HG03025 (cell line): Measurements from ENCODE around the gene LPGAT1.
"Not testable (repeated sequence)": the region's sequence is repeated elsewhere in the genome, so short reads cannot be mapped to it uniquely, and the experiment has no call there.

ENCODE experiments used
- ATAC-seq: cut with Tn5 transposase; IDR thresholded peaks from one replicate; pipeline ENCODE4 v1.9.1; 2021; ENCODE audit warnings: mild to moderate bottlenecking, moderate library complexity; ENCODE audit not compliant: unreplicated experiment, low FRiP score

LPGAT1 gene, protein sequence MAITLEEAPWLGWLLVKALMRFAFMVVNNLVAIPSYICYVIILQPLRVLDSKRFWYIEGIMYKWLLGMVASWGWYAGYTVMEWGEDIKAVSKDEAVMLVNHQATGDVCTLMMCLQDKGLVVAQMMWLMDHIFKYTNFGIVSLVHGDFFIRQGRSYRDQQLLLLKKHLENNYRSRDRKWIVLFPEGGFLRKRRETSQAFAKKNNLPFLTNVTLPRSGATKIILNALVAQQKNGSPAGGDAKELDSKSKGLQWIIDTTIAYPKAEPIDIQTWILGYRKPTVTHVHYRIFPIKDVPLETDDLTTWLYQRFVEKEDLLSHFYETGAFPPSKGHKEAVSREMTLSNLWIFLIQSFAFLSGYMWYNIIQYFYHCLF

DNA sequence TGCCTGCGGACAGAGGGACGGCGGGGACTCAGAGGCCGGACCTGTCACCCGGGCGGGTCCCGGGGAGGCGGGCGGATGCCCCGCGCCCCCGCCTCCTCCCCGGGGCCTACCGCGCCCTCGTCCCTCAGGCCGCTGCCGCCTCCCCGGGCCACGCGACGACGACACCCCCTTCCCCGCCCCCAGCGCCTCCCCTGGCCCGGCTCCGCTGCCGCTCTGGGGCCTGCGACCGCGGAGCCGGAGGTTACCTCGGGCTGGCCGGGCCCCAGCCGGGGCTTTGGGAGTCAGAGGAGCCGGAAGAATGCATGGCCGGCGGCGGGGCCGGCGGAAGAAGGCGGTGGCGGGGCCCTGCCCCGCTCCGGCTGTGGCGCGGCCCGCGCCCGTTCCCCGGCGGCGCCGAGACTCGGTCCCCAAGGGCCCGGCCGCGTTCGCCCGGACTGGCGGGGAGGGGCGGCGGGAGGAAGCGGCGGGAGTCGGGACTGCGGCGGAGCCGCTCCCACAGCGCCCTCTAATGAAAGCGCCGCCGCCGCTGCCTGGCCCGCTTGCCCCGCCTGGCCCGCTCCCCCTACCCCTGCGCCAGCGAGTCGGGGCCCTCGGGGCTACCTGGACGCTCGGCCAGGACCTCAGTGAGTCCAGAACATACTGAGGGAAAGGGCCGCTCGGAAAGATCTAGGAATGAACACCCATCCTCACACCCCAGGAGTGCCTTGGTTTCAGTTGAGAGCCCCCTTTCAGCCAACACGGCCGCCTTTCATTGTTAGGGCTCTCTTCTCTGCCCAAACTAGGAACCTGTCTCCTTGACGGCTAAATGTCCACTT lies at the start of gene LPGAT1:
Gene LPGAT1, minus strand, starts transcription at position 436 of the 815 bp plus-strand sequence. CDS start 1,467 bp downstream, outside the sequence.
- ATAC-seq, result peak; percentile 58

DNA sequence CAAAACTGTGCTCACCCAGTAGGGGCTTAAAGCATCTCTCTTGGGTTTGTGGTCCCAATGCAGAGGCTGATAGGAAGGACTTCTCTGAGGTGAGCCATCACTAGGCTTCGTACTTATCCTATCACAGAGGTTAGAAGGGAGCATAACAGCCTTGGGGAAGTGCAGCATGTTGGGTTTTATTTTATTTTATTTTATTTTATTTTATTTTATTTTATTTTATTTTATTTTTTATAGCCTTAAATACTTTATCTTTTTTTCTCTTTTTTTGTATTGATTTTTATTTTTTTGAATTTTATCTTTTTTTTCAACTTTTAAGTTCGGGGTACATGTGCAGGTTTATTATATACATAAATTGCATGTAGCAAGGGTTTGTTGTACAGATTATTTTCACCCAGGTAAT lies 48.9 kb upstream of the LPGAT1 start:
- no peak for ATAC-seq

DNA sequence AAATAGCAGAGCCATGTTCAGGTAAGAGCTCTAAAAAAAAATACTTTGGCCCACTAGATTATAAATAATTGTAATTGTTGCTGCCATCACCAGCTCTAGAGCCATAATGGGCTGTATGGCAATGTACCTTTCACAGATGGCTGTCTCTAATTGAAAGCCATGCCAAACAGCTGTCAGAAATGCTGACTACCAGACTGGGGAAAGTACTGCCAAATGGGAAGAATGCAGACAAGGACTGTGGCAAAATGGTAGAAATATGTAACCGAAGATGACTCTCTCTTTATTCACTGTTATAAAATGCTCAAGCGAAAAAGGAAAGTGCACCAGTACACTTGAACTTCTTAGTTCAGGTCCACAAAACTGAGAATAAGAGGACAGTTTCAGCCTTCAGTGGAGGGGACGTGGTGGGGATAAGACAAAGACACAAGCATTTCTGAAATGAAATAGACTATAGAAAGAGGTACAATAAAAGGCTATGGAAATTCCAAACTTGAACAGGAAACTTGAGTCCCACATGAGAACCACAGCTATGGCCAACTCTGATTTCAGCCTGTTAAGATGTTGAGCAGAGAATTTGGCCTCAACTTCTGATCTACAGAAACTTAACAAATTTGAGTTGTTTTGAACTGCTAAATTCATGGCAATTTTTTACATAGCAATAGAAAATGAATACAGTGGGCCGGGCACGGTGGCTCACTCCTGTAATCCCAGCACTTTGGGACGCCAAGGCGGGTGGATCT lies 46.5 kb upstream of the LPGAT1 start:
- ATAC-seq, result no peak

DNA sequence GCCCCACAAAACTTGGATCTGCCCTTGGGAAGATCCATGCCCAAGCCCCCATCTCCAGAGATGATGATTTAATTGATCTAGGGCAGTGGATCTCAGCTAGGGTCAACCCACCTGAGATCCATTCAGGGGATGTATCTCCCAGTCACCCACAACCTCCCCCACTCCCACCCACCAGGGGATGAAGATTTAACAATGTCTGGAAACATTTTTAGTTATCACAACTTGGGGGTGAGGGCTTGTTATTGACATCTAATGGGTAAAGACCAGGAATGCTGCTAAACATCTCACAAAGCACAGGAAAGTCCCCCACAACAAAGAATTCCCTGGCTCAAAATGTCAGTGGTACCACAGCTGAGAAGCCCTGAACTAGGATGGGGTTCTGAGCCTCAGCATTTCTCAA lies 45.0 kb upstream of the LPGAT1 start:
- no peak for ATAC-seq

DNA sequence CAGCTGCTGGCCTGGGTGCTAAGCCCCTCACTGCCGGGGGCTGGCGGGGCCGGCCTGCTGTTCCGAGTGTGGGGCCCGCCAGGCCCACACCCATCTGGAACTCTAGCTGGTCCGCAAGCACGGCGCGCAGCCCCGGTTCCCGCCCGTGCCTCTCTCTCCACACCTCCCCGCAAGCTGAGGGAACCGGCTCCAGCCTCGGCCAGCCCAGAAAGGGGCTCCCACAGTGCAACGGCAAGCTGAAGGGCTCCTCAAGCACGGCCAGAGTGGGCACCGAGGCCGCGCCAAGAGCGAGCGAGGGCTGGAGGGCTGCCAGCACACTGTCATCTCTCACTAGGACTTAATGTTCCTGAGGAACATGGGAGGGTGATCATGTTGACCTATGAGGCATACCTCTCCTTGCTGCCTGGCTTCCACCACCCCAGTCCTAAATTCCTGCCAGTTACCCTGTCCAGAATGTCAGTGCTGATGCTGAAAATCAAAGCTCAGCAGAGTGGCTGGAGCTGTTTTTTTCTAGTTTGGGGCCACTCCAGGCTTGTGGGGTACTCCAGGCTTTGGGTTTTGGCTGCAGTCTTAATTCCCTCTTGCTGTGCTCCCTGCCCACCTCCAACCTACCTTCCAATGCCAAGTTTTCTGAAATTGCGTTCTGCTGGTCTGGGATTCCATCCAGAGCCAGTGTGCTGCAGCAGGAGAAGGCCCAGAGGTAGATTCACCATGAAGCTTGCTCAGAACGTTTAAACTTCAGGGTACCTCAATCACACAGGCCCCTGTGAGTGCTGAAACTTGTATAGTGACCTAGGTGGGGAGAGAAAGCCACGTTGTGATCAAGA lies 44.2 kb upstream of the LPGAT1 start:
- ATAC-seq, result no peak

DNA sequence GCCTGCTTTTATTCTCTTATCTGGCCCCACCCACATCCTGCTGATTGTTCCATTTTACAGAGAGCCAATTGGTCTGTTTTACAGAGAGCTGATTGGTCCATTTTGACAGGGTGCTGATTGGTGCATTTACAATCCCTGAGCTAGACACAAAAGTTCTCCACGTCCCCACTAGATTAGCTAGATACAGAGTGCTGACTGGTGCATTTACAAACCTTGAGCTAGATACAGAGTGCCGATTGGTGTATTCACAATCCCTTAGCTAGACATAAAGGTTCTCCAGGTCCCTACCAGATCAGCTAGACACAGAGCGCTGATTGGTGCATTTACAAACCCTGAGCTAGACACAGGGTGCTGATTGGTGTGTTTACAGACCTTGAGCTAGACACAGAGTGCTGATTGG lies 43.2 kb upstream of the LPGAT1 start:
- not testable (repeated sequence) for ATAC-seq

DNA sequence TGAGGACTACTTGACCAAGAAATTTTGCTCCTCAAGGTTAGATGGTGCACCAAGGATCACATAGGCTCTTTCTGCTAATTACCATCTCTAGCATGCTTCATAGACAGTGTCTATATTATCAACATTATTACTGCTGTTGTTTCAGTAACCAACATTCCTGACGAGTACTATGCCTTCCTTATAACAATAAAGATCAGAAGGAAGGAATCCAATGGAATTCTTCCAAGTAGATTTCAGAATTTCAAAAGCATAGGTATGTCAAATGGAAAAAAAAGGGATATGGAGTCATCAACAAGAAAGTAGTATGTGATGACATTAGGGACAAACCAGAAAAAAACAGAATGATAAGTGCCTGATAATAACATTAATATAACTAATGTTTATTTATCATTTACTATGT lies 39.6 kb upstream of the LPGAT1 start:
- no peak for ATAC-seq

DNA sequence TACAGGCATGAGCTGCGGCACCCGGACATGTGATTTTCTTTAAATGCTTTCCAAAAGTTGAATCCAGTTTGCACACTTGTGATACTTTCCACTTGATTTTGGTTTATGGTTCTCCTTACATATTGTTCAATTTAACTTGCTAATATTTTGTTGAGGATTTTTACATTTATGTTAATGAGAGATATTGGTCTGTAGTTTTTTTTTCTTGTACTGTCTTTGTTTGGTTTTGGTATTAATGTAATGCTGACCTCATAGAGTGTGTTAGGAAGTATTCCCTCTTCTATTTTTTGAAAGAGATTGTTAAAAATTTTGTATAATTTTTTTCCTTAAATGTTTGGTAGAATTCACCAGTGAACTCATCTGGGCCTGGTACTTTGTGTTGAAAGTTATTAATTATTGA lies 34.6 kb upstream of the LPGAT1 start:
- ATAC-seq, result no peak

DNA sequence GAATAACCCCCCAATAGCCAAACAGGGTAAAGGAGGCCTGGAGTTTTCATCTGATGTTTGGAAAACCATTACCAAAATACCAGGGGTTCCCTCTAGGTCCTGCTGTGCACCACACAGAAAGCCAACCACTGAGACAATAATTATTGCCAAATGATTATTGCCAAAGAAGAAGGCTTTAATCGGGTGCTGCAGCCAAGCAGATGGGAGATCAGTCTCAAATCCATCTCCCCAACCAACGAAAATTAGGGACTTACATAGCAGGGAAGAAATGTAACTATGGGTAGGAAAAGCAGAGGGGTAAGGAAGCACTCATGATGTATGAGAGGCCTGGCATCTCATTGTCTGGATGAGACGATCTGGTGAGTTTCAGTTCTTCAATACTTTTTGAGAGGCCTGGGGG lies 28.8 kb upstream of the LPGAT1 start:
- no peak for ATAC-seq

DNA sequence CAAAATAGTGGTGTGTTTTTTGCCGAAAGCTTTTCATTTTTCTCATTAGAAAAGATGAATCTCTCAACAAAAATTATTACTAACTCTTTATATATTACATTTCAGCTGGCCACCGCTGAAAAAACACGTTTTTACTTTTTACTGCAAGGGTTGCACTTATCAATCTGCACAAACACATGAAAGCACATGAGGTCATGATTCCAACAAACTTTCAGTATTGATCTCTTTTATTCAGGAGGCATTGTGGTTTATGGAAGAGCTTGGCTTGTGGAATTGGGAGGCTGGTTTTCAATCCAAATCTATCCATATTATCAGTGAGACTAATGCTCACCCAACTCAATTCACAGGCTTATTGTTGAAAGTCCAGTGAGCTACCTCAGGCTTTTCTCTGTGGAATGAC lies 20.6 kb upstream of the LPGAT1 start:
- ATAC-seq, result no peak

DNA sequence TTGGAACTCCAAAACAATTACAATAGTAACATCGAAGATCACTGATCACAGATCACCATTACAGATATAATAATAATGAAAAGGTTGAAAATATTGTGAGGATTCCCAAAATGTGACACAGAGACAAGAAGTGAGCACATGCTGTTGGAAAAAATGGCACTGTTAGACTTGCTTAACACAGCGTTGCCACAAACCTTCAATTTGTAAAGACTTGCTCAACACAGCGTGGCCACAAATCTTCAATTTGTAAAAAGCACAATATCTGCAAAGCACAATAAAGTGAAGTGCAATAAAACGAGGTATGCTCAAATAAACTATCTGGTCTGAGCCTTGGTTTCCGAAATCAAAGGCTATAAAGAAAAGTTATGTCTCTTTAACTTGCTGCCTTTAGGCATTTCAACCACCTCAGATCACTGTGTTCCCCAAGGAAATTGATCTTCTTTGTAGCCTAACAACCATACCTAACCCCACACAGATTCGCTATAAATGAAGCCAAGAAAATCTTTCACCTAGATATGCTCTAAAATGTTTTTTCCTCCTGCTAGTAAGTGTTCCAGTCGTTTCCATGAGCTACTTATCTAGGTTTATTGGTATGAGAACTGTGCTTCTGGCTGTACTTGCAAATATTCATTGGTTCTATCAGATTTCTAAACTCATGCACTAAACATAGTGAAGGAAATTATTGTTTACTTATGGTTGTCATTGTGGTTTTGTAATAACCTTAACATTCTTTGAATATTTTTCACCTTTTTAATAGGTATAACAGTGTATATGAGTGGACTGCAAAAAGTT lies 13.1 kb upstream of the LPGAT1 start:
- no peak for ATAC-seq

DNA sequence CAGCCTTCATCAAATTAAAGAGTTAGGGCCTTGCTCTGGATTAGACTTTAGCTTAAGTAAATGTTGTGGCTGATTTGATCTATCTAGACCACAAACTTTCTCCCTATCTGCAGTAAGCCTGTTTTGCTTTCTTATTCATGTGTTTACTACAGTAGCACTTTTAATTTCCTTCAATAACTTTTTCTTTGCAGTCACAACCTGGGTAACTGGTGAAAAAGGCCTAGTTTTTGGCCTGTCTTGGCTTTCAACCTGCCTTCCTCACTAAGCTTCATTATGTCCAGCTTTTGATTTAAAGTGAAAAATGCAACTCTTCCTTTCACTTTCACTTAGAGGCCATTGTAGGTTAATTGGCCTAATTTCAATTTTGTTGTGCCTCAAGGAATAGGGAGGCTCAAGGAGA lies 12.5 kb upstream of the LPGAT1 start:
- no peak for ATAC-seq

DNA sequence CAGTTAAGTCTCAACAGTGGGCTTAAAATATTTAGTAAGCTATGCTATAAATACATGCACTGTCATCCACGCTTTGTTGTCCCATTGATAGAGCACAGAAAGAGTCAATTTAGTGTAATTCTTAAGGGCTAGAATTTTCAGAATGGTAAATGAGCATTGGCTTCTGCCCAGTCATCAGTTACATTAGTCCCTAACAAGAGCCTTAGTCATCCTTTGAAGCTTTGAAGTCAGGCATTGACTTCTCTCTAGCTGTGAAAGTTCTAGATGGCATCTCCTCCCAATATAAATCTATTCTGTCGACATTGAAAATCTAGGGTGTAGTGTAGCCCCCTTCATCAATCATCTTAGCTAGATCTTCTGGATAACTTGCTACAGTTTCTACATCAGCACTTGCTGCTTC lies 12.0 kb upstream of the LPGAT1 start:
- ATAC-seq, result no peak

DNA sequence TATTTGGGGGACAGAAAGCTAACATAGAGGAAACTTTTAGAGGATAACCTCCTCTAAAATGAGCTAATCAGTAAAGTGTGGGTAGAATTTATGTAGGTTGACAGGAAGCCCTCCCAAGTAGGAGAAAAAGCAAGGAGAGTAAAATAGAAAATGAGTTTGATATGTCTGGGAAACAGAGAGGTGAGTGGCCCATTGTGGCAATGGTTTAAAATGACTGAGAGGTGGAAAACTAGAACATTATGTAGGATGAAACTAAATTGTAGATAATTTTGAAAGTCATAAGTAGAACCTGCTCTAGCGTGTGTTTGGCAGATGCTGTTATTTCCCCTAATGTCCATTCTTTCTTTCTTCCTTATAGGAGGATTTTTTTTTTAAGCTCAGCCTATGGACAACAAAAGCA lies 8.5 kb upstream of the LPGAT1 start:
- ATAC-seq, result no peak

DNA sequence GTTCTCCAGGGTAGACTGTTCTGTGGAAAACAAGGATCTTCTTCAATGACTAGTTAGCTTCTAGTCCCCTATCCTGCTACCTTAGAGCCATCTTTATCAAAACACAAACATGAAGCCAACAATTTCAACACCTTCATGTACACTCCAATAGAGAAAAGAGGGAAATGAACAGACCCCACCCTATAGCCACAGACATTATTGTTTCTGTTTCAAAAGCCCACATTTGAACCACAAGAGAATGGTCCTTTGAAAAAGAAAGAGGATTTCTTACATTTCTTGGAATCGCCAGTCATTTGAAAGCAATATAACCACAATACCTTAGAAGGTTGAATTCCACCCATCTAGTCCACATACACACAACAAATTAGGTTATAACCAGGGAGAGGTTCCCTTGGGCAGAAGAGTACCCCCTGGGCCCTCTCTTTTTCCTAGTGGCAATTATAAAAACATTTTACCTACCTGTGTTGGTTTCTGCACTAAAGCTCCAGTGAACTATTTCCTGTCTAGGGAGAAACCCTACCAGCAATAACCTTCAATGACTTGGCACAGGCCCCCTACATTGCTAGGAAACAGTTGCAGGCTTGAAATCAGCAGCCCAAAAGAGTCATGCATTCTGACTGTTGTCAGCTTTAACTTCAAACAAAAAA lies 2.7 kb upstream of the LPGAT1 start:
- ATAC-seq, result no peak

DNA sequence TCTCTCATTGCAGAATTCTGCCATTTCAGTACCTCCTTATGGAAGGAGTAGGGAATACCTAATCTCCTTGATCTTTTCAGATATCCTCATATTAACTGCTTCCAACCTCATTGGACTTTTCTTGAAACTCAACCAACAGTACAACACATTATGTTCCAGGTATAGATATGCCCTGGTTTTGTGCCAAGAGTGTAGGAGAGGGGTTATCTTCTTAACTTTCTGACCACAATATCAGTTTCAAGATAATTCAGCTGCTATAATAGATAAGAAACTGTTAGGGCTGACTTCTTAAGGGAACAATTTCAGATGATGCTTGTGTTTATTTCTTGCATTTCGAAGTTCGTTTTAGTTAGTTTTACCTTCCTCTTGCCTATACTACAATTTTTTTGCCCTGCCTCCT lies 2.1 kb upstream of the LPGAT1 start:
- ATAC-seq, result no peak

DNA sequence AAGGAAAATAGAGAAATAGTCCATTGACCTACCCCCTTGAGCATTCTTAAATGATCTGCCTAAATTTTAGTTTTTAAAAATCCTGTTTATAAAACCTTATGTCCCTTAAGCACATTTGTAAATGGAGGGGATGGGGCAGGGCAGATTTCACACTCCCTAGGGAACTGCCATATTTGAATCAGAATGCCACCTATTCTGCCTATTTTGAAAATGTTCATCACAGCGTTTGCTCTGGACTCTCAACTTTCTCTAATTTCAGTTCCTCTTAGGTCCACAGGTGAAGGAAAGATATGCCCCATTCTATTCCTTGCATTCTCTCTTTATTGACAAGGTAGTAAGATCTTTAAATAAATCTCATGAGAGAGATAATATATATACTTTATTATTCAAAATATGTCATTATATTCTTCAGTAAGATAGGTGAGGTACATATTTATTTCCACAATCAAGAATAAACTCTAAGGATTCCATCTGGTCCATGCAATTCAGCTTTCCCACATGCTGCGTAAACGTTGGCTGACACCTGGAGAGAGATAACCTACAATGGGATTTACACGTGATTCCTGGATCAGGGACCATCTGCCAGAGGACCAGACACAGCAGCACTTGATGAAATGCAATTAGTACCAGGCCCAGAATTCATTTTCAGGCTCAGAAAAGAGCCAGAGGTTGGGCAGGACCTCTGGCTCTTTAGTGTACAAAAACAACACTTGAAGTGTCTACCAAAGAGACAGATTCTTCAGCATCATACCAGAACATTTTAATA lies 1.2 kb upstream of the LPGAT1 start:
- ATAC-seq, result no peak

DNA sequence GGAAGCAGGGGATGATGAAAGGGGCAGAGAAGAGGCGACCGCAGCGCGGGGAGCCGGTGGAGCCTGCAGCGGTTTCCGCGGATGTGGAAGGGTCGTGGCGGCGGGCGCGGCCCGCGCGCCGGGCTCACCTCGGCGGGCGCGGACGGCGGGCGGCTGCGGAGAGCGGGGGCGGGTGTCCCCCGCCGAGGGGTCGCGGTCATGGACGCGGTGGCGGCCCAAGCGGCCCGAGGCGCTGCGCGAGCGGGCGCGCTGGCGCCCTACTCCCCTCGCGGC lies 572 bp downstream of the LPGAT1 start:
- ATAC-seq, result peak; percentile 24
